Glutamatergic neuron (in vitro differentiated cells): ENCODE results near the gene MUC3A. TPM values are rescaled to one million over a fixed set of nuclear protein-coding genes. Genes with fewer than 3 reads are reported as not detected.
"Not testable (repeated sequence)": the region's sequence is repeated elsewhere in the genome, so short reads cannot be mapped to it uniquely, and the experiment has no call there.

ENCODE experiments used
- DNase-seq: peaks from one replicate; pipeline ENCODE4 v3.0.0; 2022
- H3K27ac Mint-ChIP-seq: one replicate; pipeline ENCODE4 v1.8.0; 2020; ENCODE audit warnings: mild to moderate bottlenecking, mixed read lengths, inconsistent platforms; ENCODE audit not compliant: unreplicated experiment
- H3K27me3 Mint-ChIP-seq: one replicate; pipeline ENCODE4 v1.8.0; 2020; ENCODE audit warnings: mild to moderate bottlenecking, moderate library complexity, mixed read lengths, inconsistent platforms; ENCODE audit not compliant: unreplicated experiment
- H3K36me3 Mint-ChIP-seq: one replicate; pipeline ENCODE4 v1.8.0; 2020; ENCODE audit warnings: mild to moderate bottlenecking, mixed read lengths, inconsistent platforms; ENCODE audit not compliant: unreplicated experiment
- H3K4me1 Mint-ChIP-seq: one replicate; pipeline ENCODE4 v1.8.0; 2020; ENCODE audit warnings: mild to moderate bottlenecking, low read depth, mixed read lengths, inconsistent platforms; ENCODE audit not compliant: unreplicated experiment
- H3K4me3 Mint-ChIP-seq: one replicate; pipeline ENCODE4 v1.8.0; 2020; ENCODE audit warnings: mild to moderate bottlenecking, mixed read lengths, inconsistent platforms; ENCODE audit not compliant: unreplicated experiment
- H3K9me3 Mint-ChIP-seq: one replicate; pipeline ENCODE4 v1.8.0; 2020; ENCODE audit warnings: mild to moderate bottlenecking, moderate library complexity, mixed read lengths, inconsistent platforms; ENCODE audit not compliant: unreplicated experiment
- CTCF ChIP-seq: fragments of 200-600 bp; sonication (generic); IDR thresholded peaks from one replicate; pipeline ENCODE4 v1.5.0; 2021; ENCODE audit not compliant: partially characterized antibody, unreplicated experiment
- total RNA-seq: library from RNA; stranded (reverse); fragmentation: NEBNext Ultra II Directional; extraction: Animal tissue kit (Norgen Biotek cat#: 25700); gene quantifications from one replicate; pipeline ENCODE4 v1.2.1, GENCODE V29; 2021; ENCODE audit not compliant: unreplicated experiment

MUC3A gene
- total RNA-seq, 1 donor from 2014 or later: 6.3 TPM

- peaks cover 5% of the 10 kb centered on the region for H3K27me3 Mint-ChIP-seq
- DNase-seq: no peak
- TF ChIP-seq CTCF: no peak
- no peaks in the 10 kb centered on the region for H3K4me1 Mint-ChIP-seq
- H3K4me3 Mint-ChIP-seq: no peak overlapping the region
- no peak overlapping the region for H3K27ac Mint-ChIP-seq
- no peaks in the 10 kb centered on the region for H3K9me3 Mint-ChIP-seq
- H3K36me3 Mint-ChIP-seq: no peaks in the 10 kb centered on the region
Measured at GRCh38 chr7:100921039-100921438, 28.3 kb upstream of the MUC3A start.

- not testable (repeated sequence) for DNase-seq, H3K27ac Mint-ChIP-seq, H3K36me3 Mint-ChIP-seq, H3K27me3 Mint-ChIP-seq, H3K4me1 Mint-ChIP-seq, H3K9me3 Mint-ChIP-seq, H3K4me3 Mint-ChIP-seq
Measured at GRCh38 chr7:100923616-100924015, 25.7 kb upstream of the MUC3A start.

- no peak overlapping the region for H3K4me3 Mint-ChIP-seq
Measured at GRCh38 chr7:100929808-100930174, 19.5 kb upstream of the MUC3A start.

GRCh38 chr7:100933734-100934133, 15.6 kb upstream of the MUC3A start:
- TF ChIP-seq CTCF: no peak
- no peak for DNase-seq
- Mint-ChIP-seq H3K27ac (no peak overlapping the region), H3K36me3 (peaks cover 9% of the 10 kb centered on the region), H3K27me3 (peaks cover 2% of the 10 kb centered on the region), H3K4me3 (no peak overlapping the region), H3K4me1 (no peaks in the 10 kb centered on the region), H3K9me3 (peaks cover 8% of the 10 kb centered on the region)

More at GRCh38 chr7:100929808-100930174, 19.5 kb upstream of the MUC3A start:
- Mint-ChIP-seq H3K36me3 (peaks cover 9% of the 10 kb centered on the region), H3K4me1 (no peaks in the 10 kb centered on the region), H3K9me3 (peaks cover 4% of the 10 kb centered on the region), H3K27me3 (no peaks in the 10 kb centered on the region), H3K27ac (no peak overlapping the region)
- TF ChIP-seq CTCF: no peak
- DNase-seq: no peak

GRCh38 chr7:100935381-100935780, 14.0 kb upstream of the MUC3A start:
- DNase-seq, H3K4me3 Mint-ChIP-seq, H3K36me3 Mint-ChIP-seq, H3K4me1 Mint-ChIP-seq, H3K27me3 Mint-ChIP-seq, H3K27ac Mint-ChIP-seq, H3K9me3 Mint-ChIP-seq: not testable (repeated sequence)

GRCh38 chr7:100936167-100936566, 13.2 kb upstream of the MUC3A start:
- not testable (repeated sequence) for H3K4me3 Mint-ChIP-seq, H3K27me3 Mint-ChIP-seq, H3K27ac Mint-ChIP-seq, DNase-seq, H3K4me1 Mint-ChIP-seq, H3K9me3 Mint-ChIP-seq, H3K36me3 Mint-ChIP-seq
